HepG2 (cell line): ENCODE results near the gene IQGAP2. TPM values are rescaled to one million over a fixed set of nuclear protein-coding genes. Genes with fewer than 3 reads are reported as not detected.

Experiments used
- ATF4 ChIP-seq, 2 experiments: fragments of 450-650 bp in 1 of 2; sonication (generic) in 1 of 2; formaldehyde crosslinking; IDR thresholded peaks; 2 replicates each; pipeline versions ENCODE4 v1.5.0 to v1.8.0; 2020 to 2022; ENCODE audit warnings: mild to moderate bottlenecking in 1 of 2, missing genetic modification reagents in 1 of 2
- ATM ChIP-seq: fragments of 450-650 bp; IDR thresholded peaks from 2 replicates; pipeline ENCODE4 v1.7.1; 2017; ENCODE audit warnings: mild to moderate bottlenecking, borderline replicate concordance
- BCL3 ChIP-seq: sonication (generic); formaldehyde crosslinking; IDR thresholded peaks from 2 replicates; pipeline ENCODE4 v1.5.1; 2020; ENCODE audit warnings: mild to moderate bottlenecking, missing genetic modification reagents, moderate library complexity
- BRD4 ChIP-seq: sonication (generic); formaldehyde crosslinking; IDR thresholded peaks from 2 replicates; pipeline ENCODE4 v1.4.0; 2020; ENCODE audit warnings: missing genetic modification reagents
- CSRNP1 ChIP-seq: sonication (generic); formaldehyde crosslinking; IDR thresholded peaks from 2 replicates; pipeline ENCODE4 v1.8.1; 2023; ENCODE audit warnings: mild to moderate bottlenecking, missing genetic modification reagents
- GFI1 ChIP-seq: sonication (generic); formaldehyde crosslinking; IDR thresholded peaks from 2 replicates; pipeline ENCODE4 v1.5.0; 2020; ENCODE audit warnings: missing genetic modification reagents, mild to moderate bottlenecking, borderline replicate concordance
- KDM4B ChIP-seq: sonication (generic); formaldehyde crosslinking; IDR thresholded peaks from 2 replicates; pipeline ENCODE4 v1.4.0; 2020; ENCODE audit warnings: missing genetic modification reagents
- KLF12 ChIP-seq: sonication (generic); formaldehyde crosslinking; IDR thresholded peaks from 2 replicates; pipeline ENCODE4 v1.4.0; 2020; ENCODE audit warnings: missing genetic modification reagents, borderline replicate concordance
- REPIN1 ChIP-seq: sonication (generic); formaldehyde crosslinking; IDR thresholded peaks from 2 replicates; pipeline ENCODE4 v1.8.0; 2022; ENCODE audit warnings: missing genetic modification reagents, low read depth, mild to moderate bottlenecking, borderline replicate concordance
- SIX1 ChIP-seq: sonication (generic); formaldehyde crosslinking; IDR thresholded peaks from 2 replicates; pipeline ENCODE4 v1.4.0; 2020; ENCODE audit warnings: missing genetic modification reagents, borderline replicate concordance
- SMAD3 ChIP-seq: sonication (generic); formaldehyde crosslinking; IDR thresholded peaks from 2 replicates; pipeline ENCODE4 v1.4.0; 2020; ENCODE audit warnings: missing genetic modification reagents
- SP4 ChIP-seq: sonication (generic); formaldehyde crosslinking; IDR thresholded peaks from 2 replicates; pipeline ENCODE4 v1.8.1; 2023; ENCODE audit warnings: mild to moderate bottlenecking, missing genetic modification reagents
- TAF15 ChIP-seq: fragments of 200-400 bp; formaldehyde crosslinking; IDR thresholded peaks from one replicate; pipeline ENCODE4 v1.6.1; 2018; ENCODE audit warnings: mild to moderate bottlenecking, low read depth, low read length; ENCODE audit not compliant: poor library complexity, severe bottlenecking
- TEF ChIP-seq: sonication (generic); formaldehyde crosslinking; IDR thresholded peaks from 2 replicates; pipeline ENCODE4 v1.5.0; 2020; ENCODE audit warnings: missing genetic modification reagents
- XRCC5 ChIP-seq: fragments of 200-400 bp; formaldehyde crosslinking; optimal IDR thresholded peaks from 2 replicates; pipeline ENCODE3; 2017; ENCODE audit warnings: mild to moderate bottlenecking, low read length
- ZBTB21 ChIP-seq: sonication (generic); formaldehyde crosslinking; IDR thresholded peaks from 2 replicates; pipeline ENCODE4 v1.4.0; 2020; ENCODE audit warnings: missing genetic modification reagents
- ZNF232 ChIP-seq: sonication (generic); formaldehyde crosslinking; IDR thresholded peaks from 2 replicates; pipeline ENCODE4 v1.4.0; 2020; ENCODE audit warnings: missing genetic modification reagents, borderline replicate concordance
- ZNF430 ChIP-seq: sonication (generic); formaldehyde crosslinking; IDR thresholded peaks from 2 replicates; pipeline ENCODE4 v1.9.0; 2021; ENCODE audit warnings: mild to moderate bottlenecking, missing genetic modification reagents
- ZNF512B ChIP-seq: sonication (generic); formaldehyde crosslinking; IDR thresholded peaks from 2 replicates; pipeline ENCODE4 v1.5.1; 2020; ENCODE audit warnings: missing genetic modification reagents, mild to moderate bottlenecking, borderline replicate concordance
- ZNF790 ChIP-seq: sonication (generic); formaldehyde crosslinking; IDR thresholded peaks from 2 replicates; pipeline ENCODE4 v1.8.0; 2022; ENCODE audit warnings: missing genetic modification reagents, mild to moderate bottlenecking, borderline replicate concordance
- ZSCAN25 ChIP-seq: sonication (generic); formaldehyde crosslinking; IDR thresholded peaks from 2 replicates; pipeline ENCODE4 v1.8.0; 2022; ENCODE audit warnings: mild to moderate bottlenecking, missing genetic modification reagents
- ZSCAN31 ChIP-seq: sonication (generic); formaldehyde crosslinking; IDR thresholded peaks from 2 replicates; pipeline ENCODE4 v1.5.0; 2020; ENCODE audit warnings: low read depth, mild to moderate bottlenecking, missing genetic modification reagents
- polyA plus RNA-seq, 8 experiments: library from polyadenylated mRNA; depleted of rRNA in 3 of 8; stranded (reverse) in 7 of 8; unstranded in 1 of 8; fragments of >200 nt; fragmentation: Illumina TruSeq in 4 of 8; extraction: Trizol in 4 of 8; gene quantifications; 2 replicates each; pipeline versions ENCODE4 v1.2.1 to v1.2.3, GENCODE V29; 2011 to 2016; ENCODE audit warnings: low read depth in 4 of 8, missing spikeins in 1 of 8, mixed read lengths in 1 of 8; ENCODE audit not compliant: insufficient read depth in 1 of 8
- total RNA-seq, 5 experiments: library from RNA; depleted of rRNA; stranded (reverse); fragments of >200 nt; fragmentation: Illumina TruSeq; extraction: Trizol; gene quantifications; 2 replicates each; pipeline ENCODE4 v1.2.3, GENCODE V29; 2016; ENCODE audit warnings: low read depth in 1 of 5

IQGAP2 gene
- total and polyA plus RNA-seq, 2 of the 13 experiments (the other 11 are each of a cell fraction or from before 2014, with no cell fraction given): 35.2 to 83.3 TPM

- TF ChIP-seq ZNF512B (CRISPR knock-in tag) (no peak), KDM4B (CRISPR knock-in tag) (no peak), BRD4 (CRISPR knock-in tag) (peak; percentile 54; the same call in 1 of the 2 replicates), TEF (CRISPR knock-in tag) (no peak), REPIN1 (CRISPR knock-in tag) (peak; percentile 69; the same call in 1 of the 2 replicates), SMAD3 (CRISPR knock-in tag) (no peak), ZNF232 (CRISPR knock-in tag) (no peak; the same call in 1 of the 2 replicates), ATM (no peak), ZSCAN25 (CRISPR knock-in tag) (peak; percentile 47; the same call in 1 of the 2 replicates), BCL3 (peak; percentile 71; the same call in 1 of the 2 replicates), CSRNP1 (CRISPR knock-in tag) (peak; percentile 64), XRCC5 (peak; percentile 15), ATF4 (CRISPR knock-in tag; IDR thresholded peaks at IDR 0.05) (0 out of 4 replicates have a peak, but pooled peaks of 1 of the 2 experiments have one; percentile 13), SIX1 (CRISPR knock-in tag) (no peak), ZSCAN31 (CRISPR knock-in tag) (no peak), ZBTB21 (CRISPR knock-in tag) (no peak), ZNF430 (CRISPR knock-in tag) (peak; percentile 23; the same call in 1 of the 2 replicates), SP4 (CRISPR knock-in tag) (peak; percentile 43; the same call in 1 of the 2 replicates), KLF12 (CRISPR knock-in tag) (peak; percentile 27; the same call in 1 of the 2 replicates), ZNF790 (CRISPR knock-in tag) (peak; percentile 40; the same call in 1 of the 2 replicates), GFI1 (no peak), TAF15 (no peak)
Measured at GRCh38 chr5:76715736-76716455, 312.8 kb downstream of the IQGAP2 start, which contains the start of gene F2R (continued).
